DMS153 treated with DMSO at 0.1 percent for 48 hours (cell line): ENCODE measurements around the gene SCO2.

ENCODE experiments used
- DNase-seq: peaks from one replicate; lab custom pipeline; 2025; ENCODE audit not compliant: unreplicated experiment; lab: John Stamatoyannopoulos, UW

SCO2 gene

GRCh38 chr22:50503475-50504145 lies 21.8 kb downstream of the SCO2 start:
- no peak for DNase-seq

GRCh38 chr22:50502628-50503474 lies 22.5 kb downstream of the SCO2 start:
- no peak for DNase-seq

DNA sequence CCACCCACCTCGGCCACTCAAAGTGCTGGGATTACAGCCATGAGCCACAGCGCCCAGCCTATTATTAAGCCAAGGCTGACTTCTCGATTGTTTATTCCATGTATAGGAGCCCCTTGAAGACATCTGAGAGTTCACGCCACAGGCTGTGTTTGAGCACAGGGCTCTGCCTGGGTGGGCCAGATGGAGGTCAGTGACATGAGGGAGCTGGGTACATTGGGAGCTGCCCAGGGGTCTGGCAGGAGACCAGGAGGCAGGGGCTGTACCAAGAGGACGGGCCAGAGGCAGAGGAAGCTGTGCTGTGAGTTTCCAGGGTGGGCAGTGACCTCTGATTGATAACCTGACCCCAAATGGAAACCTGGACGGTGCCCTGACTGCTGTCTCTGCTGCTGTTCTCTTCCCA lies 23.3 kb downstream of the SCO2 start:
- no peak for DNase-seq

- no peak for DNase-seq
Observed at GRCh38 chr22:50500452-50500851, 24.9 kb downstream of the SCO2 start.

- peak; percentile 66 for DNase-seq
Observed at GRCh38 chr22:50498322-50498890, 27.0 kb downstream of the SCO2 start.

DNA sequence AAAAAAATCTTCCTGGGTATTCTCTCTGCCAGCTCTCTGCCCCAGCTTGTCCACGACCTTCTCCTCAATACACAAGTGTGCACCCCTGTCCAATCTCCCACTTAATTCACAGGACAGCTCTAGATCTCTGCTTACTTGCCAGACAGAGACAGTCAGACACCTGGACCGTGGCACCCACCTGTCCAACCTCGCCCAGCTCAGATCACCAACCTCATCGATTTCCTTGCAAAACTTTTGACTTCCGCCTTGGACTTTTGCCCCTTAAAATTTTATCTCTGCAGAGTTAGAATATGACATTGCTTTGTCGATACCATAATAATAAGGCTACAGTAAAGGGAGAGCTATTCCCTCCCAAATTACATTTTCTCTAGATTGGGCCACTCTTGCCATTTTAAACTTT lies 28.3 kb downstream of the SCO2 start:
- no peak for DNase-seq

- DNase-seq, result no peak
Observed at GRCh38 chr22:50490531-50491308, 34.7 kb downstream of the SCO2 start.

DNA sequence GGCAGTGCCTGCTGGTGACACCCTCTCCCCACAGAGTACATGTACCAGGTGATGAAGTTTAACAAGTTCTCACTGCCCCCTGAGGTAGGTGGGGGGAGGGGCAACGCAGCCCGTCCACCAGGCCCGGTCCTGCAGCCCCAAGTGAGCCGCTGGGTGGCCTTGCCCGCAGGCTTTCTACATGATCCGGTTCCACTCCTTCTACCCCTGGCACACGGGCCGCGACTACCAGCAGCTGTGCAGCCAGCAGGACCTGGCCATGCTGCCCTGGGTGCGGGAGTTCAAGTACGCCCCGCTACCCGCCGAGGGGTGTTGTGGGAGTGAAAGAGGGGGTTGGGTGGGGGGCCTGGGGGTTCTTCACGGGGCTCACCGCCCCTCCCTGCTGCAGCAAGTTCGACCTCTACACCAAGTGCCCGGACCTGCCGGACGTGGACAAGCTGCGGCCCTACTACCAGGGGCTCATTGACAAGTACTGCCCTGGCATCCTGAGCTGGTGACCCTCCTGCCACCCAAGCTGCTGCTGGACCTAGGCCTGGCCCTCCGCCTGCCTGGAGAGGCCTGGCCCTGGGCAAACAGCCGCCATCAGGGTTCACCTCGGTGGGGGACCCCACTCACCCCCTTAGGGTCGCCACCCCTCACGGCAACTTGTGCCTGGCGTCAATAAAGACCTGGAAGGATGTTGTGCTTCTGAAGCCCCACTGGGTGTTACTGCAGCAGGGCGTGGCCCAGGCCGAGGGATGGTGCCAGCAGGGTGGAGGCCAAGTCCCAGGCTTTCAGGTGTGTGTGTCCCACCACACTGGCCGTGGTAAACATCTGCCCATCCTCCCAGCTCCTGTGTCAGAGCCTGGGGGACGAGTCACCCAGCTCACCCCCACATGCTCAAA lies 35.8 kb downstream of the SCO2 start:
- no peak for DNase-seq

- no peak for DNase-seq
Observed at GRCh38 chr22:50488886-50489285, 36.5 kb downstream of the SCO2 start.

DNA sequence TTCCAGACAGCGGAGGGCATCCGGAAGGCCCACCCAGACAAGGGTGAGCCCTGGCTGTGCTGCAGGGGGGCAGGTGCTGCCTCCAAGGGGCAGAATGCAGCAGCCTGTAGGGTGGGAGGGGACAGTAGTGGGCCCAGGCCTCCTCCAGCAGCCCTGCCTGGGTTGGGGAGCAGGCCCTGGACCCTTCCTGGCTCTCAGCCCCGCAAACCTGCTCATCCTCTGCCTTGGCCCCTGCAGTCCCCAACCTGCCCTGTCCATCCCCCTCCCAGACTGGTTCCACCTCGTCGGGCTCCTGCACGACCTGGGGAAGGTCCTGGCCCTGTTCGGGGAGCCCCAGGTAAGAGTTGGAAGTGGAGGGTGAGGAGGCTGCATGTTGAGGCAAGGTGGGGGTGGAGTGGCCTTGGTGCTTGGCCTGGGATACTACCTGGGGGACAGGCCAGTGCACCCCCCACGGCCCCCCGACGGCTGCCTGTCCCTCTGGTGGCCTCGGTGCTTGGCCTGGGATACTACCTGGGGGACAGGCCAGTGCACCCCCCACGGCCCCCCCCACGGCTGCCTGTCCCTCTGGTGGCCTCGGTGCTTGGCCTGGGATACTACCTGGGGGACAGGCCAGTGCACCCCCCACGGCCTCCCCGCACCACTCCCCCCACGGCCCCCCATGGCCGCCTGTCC lies 37.3 kb downstream of the SCO2 start:
- DNase-seq, result no peak

GRCh38 chr22:50487290-50488005 lies 38.0 kb downstream of the SCO2 start:
- DNase-seq, result no peak

DNA sequence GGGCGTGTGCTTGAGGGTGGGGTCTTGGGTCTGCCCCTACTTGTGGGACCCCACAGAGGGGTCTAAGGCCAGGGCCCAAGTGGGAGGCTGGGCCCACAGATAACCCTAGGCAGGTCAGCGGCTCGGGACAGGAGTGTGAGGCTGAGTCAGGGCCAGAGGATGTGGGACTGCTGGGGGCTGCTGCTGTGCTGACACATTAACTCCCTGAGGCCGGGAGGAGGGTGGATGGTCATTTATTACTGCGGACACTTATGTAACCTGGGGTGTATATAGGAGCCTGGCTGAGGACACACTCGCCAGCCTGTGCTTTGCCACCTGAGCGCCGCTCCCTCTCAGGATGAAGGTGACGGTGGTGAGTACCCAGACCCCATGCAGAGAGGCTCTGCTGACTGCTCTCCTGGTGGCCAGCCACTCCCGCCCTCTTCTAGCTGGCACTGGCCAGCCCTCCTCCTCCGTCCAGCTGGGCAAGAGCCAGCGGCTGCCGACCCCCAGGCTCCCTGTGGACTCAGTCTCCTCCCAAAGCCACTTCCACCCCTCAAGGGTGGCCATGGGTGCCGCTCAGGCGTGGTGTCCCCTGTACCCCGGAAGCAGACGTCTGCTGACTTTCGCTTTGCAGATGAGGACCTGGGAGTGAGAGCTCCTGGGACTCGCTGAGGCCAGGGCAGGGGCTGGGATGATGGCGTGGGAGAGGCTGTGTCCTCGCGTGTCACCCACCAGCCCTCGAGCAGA lies 38.7 kb downstream of the SCO2 start, which contains the start of gene MIOX:
MIOX (plus strand) TSS at position 299 of the 729 bp plus-strand sequence; CDS start at position 338, 39 bp downstream.
- DNase-seq, result no peak

GRCh38 chr22:50485221-50486131 lies 39.9 kb downstream of the SCO2 start:
- peak; percentile 25 for DNase-seq

GRCh38 chr22:50483977-50484853 lies 41.2 kb downstream of the SCO2 start:
- no peak for DNase-seq

- DNase-seq, result no peak
Observed at GRCh38 chr22:50483556-50483955, 41.8 kb downstream of the SCO2 start.

DNA sequence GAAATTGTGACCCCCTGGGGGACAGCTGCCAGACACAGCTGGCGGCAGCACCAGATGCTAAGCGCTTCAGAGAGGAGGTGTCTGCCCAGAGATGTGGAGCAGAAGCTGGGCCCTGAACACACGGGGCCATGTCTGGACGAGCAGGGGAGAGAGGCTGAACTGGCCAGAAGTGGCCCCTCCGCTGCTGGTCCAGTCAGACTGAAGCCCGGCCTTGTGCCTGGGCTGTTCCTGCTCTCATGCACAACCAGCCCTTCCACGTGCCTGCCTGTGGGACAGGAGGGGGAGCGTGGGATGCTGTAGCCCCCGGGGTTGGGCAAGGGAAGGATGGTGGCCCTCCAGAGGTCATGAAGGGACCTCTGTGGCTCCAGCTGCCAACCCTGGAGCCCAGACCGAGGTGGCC lies 42.3 kb downstream of the SCO2 start:
- no peak for DNase-seq
